NT2/D1 (cell line): ENCODE measurements around the gene AGL.

Experiments
- YY1 ChIP-seq: IDR thresholded peaks from 2 replicates; pipeline ENCODE4 v1.6.1; 2011; ENCODE audit not compliant: insufficient read length, insufficient read depth
- ZNF274 ChIP-seq: IDR thresholded peaks from 2 replicates; pipeline ENCODE4 v1.6.1; 2011; ENCODE audit warnings: mild to moderate bottlenecking, low read depth, low read length

DNA sequence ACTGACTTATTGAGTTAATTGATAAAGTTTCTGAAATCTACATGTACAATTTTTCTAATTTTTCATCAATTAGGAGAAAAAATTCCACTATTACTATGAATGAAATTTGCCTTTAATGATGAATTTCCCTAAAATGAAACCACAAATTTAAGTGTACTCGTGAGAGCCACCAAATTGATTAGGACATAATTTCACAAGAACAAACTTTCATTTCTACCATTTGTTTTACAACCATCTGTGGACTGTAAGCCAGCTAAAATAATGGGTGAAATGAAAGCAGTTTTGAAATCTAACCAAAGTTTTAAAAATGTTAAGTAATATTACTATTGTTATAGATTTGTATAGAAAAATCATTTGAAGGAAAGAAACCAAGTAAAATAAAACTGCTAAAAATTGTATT is 41.8 kb downstream of the AGL start:
- TF ChIP-seq ZNF274 (no peak), YY1 (no peak)
